ENCODE data around the gene YKT6.

DNA sequence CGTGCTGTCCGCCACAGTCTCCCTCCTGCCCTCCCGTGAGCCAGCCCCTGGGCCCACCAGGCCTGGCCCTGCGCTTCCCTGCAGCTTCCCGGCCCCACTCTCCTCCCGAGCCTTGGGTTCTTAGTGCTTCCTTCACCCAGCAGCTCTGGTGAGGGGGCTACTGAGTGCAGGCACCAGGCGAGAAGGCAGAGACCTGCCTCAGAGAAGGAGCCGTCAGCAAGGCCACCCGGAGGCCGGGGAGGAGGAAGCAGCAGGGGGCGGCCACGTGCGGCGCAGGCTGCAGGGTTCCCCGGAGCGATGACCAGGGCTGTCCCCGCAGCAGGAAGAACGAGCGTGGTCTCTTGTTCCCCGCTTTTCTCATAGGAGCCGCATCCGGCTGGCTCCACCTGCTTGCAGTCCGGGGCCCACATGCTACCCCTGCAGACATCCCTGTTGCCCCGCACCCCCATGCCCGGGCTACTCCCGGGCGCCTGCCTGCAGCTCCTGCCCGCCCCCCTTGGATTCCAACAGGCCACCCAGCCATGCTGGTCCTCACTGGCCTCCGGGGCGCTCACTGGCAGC lies 20.5 kb downstream of the YKT6 start:
- TF ChIP-seq, protein P1, sequence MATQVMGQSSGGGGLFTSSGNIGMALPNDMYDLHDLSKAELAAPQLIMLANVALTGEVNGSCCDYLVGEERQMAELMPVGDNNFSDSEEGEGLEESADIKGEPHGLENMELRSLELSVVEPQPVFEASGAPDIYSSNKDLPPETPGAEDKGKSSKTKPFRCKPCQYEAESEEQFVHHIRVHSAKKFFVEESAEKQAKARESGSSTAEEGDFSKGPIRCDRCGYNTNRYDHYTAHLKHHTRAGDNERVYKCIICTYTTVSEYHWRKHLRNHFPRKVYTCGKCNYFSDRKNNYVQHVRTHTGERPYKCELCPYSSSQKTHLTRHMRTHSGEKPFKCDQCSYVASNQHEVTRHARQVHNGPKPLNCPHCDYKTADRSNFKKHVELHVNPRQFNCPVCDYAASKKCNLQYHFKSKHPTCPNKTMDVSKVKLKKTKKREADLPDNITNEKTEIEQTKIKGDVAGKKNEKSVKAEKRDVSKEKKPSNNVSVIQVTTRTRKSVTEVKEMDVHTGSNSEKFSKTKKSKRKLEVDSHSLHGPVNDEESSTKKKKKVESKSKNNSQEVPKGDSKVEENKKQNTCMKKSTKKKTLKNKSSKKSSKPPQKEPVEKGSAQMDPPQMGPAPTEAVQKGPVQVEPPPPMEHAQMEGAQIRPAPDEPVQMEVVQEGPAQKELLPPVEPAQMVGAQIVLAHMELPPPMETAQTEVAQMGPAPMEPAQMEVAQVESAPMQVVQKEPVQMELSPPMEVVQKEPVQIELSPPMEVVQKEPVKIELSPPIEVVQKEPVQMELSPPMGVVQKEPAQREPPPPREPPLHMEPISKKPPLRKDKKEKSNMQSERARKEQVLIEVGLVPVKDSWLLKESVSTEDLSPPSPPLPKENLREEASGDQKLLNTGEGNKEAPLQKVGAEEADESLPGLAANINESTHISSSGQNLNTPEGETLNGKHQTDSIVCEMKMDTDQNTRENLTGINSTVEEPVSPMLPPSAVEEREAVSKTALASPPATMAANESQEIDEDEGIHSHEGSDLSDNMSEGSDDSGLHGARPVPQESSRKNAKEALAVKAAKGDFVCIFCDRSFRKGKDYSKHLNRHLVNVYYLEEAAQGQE (IDR thresholded peaks at IDR 0.05; ENCODE audit: insufficient read depth in 1 of 2, low read depth in 2 of 2, low read length in 2 of 2), result no peak
- TF ChIP-seq POLR2AphosphoS5 (IDR thresholded peaks at IDR 0.05; ENCODE audit: low read depth, low read length), result no peak
- no peak for TF ChIP-seq SIN3A (IDR thresholded peaks at IDR 0.05; ENCODE audit: borderline replicate concordance, insufficient read depth, low read length)
- TF ChIP-seq TAF1 (IDR thresholded peaks at IDR 0.05; ENCODE audit: borderline replicate concordance, insufficient read depth, low read length), result no peak

Measured in PFSK-1 (cell line).